ENCODE results near the gene RNF25. TPM values are rescaled to one million over a fixed set of nuclear protein-coding genes. Genes with fewer than 3 reads are reported as not detected.
A peak's percentile ranks its signal among the peaks of the same experiment; 100 is the strongest.

RNF25 gene
- polyA plus RNA-seq (2012; ENCODE audit: insufficient read length, low read depth): 31.0 TPM

DNA sequence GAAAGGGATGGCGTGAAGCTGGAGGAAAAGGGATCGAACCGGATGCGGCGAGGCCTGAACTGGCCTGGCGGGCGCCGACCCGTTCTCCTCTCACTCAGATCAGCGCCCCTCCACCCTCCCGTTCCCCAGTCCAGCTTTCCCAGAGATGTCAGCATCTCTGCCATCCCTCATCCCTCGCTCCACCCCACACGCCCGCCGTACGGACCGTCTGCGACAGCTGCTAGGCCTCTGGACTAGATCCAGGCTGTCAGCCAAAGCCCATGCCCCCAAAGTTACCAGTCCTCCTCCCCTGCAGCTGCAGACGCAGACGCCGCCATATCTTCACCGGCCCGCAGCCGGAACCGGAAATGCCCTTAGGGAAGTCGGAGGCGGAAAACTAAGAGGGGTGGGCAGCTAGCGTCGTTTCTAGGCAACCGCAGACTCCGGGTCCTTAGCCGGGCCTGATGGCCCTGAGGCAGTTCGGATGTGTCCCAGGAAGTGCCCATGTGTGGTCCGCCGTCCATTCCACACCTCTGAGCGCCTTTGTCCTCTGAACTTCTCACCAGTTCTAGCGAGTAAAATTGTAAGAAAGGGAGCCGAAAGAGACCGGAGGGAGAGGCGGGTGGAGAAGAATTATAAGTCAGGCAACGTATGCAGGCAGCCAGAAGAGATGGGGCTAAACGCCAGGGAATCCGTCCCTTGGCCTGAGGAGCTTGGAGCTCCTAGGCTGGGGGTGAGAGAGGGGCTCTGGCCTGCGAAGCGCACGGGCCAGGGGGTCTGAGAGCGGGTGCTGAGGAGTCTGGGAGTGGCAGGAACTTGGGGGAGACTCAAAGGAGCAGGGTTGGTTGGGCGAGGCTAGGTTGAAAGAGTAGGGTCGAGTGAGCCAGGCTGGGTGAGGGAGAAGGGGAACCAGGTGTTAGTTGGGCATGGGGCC lies at the start of gene RNF25, which contains the start of gene STK36:
TSS of gene RNF25 (minus strand) at position 349 of the 913 bp plus-strand sequence. CDS start at position 317, 32 bp downstream.
TSS of gene STK36 (plus strand) at position 433 of the 913 bp plus-strand sequence. CDS start 744 bp downstream, outside the sequence.
- peak; percentile 65; the same call in 1 of the 2 replicates for TF ChIP-seq TAF1 (IDR thresholded peaks at IDR 0.05; ENCODE audit: borderline replicate concordance, insufficient read depth, low read length)
- TF ChIP-seq, protein P1, sequence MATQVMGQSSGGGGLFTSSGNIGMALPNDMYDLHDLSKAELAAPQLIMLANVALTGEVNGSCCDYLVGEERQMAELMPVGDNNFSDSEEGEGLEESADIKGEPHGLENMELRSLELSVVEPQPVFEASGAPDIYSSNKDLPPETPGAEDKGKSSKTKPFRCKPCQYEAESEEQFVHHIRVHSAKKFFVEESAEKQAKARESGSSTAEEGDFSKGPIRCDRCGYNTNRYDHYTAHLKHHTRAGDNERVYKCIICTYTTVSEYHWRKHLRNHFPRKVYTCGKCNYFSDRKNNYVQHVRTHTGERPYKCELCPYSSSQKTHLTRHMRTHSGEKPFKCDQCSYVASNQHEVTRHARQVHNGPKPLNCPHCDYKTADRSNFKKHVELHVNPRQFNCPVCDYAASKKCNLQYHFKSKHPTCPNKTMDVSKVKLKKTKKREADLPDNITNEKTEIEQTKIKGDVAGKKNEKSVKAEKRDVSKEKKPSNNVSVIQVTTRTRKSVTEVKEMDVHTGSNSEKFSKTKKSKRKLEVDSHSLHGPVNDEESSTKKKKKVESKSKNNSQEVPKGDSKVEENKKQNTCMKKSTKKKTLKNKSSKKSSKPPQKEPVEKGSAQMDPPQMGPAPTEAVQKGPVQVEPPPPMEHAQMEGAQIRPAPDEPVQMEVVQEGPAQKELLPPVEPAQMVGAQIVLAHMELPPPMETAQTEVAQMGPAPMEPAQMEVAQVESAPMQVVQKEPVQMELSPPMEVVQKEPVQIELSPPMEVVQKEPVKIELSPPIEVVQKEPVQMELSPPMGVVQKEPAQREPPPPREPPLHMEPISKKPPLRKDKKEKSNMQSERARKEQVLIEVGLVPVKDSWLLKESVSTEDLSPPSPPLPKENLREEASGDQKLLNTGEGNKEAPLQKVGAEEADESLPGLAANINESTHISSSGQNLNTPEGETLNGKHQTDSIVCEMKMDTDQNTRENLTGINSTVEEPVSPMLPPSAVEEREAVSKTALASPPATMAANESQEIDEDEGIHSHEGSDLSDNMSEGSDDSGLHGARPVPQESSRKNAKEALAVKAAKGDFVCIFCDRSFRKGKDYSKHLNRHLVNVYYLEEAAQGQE (IDR thresholded peaks at IDR 0.05; ENCODE audit: insufficient read depth in 1 of 2, low read depth in 2 of 2, low read length in 2 of 2): peak in 1 of 2 experiments; percentile 40; a peak in 1 of 4 replicates
- peak; percentile 66; the same call in 1 of the 2 replicates for TF ChIP-seq SIN3A (IDR thresholded peaks at IDR 0.05; ENCODE audit: borderline replicate concordance, insufficient read depth, low read length)
- peak; percentile 90 for TF ChIP-seq POLR2AphosphoS5 (IDR thresholded peaks at IDR 0.05; ENCODE audit: low read depth, low read length)
- TF ChIP-seq FOXP2 (optimal IDR thresholded peaks at IDR 0.05; ENCODE audit: borderline replicate concordance, extremely low read depth, extremely low read length, insufficient read depth): no peak

GRCh38 chr2:218721488-218721887 lies 49.7 kb upstream of the RNF25 start:
- TF ChIP-seq TAF1 (IDR thresholded peaks at IDR 0.05; ENCODE audit: borderline replicate concordance, insufficient read depth, low read length) (no peak), FOXP2 (optimal IDR thresholded peaks at IDR 0.05; ENCODE audit: borderline replicate concordance, extremely low read depth, extremely low read length, insufficient read depth) (no peak), POLR2AphosphoS5 (IDR thresholded peaks at IDR 0.05; ENCODE audit: low read depth, low read length) (no peak), SIN3A (IDR thresholded peaks at IDR 0.05; ENCODE audit: borderline replicate concordance, insufficient read depth, low read length) (no peak)
- TF ChIP-seq, protein P1 (IDR thresholded peaks at IDR 0.05; ENCODE audit: insufficient read depth in 1 of 2, low read depth in 2 of 2, low read length in 2 of 2): no peak

DNA sequence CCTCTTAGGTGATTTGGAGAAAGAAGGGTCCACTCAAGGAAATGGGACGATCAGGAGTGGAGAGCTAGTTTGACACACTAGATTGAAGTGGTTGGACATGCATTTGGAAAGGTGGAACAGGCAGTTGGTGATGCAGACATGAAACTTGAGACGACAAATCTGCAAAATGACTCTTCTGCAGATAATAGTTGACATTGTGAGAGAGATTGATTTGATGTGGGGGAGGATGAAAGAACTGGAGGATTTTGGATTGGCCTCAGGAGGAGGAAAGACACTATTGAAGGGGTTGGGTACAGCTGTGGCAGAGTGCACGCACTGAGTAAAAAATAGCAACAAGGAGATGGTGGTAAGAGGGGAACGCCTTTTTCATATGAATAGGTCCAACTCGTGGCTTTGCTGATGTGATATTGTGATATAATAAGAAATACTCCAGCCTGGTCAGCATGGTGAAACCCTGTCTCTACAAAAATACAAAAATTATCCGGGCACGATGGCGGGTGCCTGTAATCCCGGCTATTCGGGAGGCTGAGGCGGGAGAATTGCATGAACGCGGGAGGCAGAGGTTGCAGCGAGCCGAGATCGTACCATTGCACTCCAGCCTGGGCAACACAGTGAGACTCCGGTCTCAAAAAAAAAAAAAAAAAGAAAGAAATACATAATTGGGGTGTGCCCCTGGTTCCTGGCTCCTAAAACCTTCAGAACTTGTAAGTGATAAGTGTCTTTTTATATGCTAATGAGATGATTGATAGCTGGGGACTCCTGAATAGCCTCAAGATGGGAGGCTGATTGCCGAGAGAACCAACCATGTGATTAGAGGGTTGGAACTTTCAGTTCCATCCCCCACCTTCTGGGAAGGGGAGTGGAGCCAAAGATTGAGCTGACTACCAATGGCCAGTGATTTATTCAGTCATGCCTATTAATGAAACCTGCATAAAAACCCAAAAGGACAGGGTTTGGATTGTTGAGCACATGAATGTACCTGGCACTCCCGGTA lies 48.5 kb upstream of the RNF25 start:
- TF ChIP-seq SIN3A (IDR thresholded peaks at IDR 0.05; ENCODE audit: borderline replicate concordance, insufficient read depth, low read length) (no peak), POLR2AphosphoS5 (IDR thresholded peaks at IDR 0.05; ENCODE audit: low read depth, low read length) (no peak), FOXP2 (optimal IDR thresholded peaks at IDR 0.05; ENCODE audit: borderline replicate concordance, extremely low read depth, extremely low read length, insufficient read depth) (no peak), TAF1 (IDR thresholded peaks at IDR 0.05; ENCODE audit: borderline replicate concordance, insufficient read depth, low read length) (no peak)
- TF ChIP-seq, protein P1 (IDR thresholded peaks at IDR 0.05; ENCODE audit: insufficient read depth in 1 of 2, low read depth in 2 of 2, low read length in 2 of 2): no peak

DNA sequence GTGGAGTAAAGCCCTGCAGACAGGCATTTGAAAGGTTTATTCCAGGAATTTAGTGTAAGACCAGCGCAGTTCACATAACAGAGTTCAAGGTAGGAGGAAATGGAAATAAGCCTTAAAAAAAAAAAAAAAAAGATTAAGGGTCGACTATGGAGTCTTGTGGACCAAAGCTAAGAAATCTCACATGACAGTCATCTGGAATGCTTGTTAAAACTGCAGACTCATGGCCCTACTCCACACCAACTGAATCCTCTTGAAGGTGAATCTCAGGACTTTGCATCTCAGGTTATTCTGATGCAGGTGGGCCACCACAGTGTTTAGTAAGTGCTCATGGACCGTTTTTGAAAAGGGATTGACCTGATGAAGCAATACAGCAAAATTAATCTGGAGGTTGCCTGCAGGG lies 47.7 kb upstream of the RNF25 start:
- TF ChIP-seq POLR2AphosphoS5 (IDR thresholded peaks at IDR 0.05; ENCODE audit: low read depth, low read length) (no peak), SIN3A (IDR thresholded peaks at IDR 0.05; ENCODE audit: borderline replicate concordance, insufficient read depth, low read length) (no peak), TAF1 (IDR thresholded peaks at IDR 0.05; ENCODE audit: borderline replicate concordance, insufficient read depth, low read length) (no peak), FOXP2 (optimal IDR thresholded peaks at IDR 0.05; ENCODE audit: borderline replicate concordance, extremely low read depth, extremely low read length, insufficient read depth) (no peak)
- TF ChIP-seq, protein P1 (IDR thresholded peaks at IDR 0.05; ENCODE audit: insufficient read depth in 1 of 2, low read depth in 2 of 2, low read length in 2 of 2): no peak
